CD4-positive, alpha-beta T cell treated with Interleukin-1 beta for 1 hour (primary cell): ENCODE results near the gene SFPQ.
"Not testable (repeated sequence)": the region's sequence is repeated elsewhere in the genome, so short reads cannot be mapped to it uniquely, and the experiment has no call there.

Experiments used
- DNase-seq, 2 donors: peaks; one replicate each; pipeline ENCODE4 v3.0.0-alpha.2; 2020 to 2022

Gene SFPQ

DNA sequence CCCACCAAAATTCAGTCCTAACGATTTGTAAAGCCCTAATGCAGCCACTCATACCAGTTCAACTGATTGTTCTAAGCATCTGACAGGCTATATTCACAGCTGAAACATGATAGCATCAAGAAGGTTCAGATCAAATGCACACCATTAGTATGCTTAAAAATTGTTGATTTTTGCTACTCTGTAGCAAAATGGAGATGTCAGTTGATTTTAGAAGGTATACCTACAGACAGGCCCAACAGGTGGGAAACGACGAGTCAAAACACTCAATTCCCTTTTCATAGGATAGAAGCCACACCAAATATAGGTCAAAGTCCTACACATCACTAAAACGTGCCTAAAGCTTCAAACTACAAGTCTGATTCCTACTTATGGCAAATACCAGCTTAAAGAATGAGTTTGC lies 6.7 kb downstream of the SFPQ start:
- no peak for DNase-seq

DNA sequence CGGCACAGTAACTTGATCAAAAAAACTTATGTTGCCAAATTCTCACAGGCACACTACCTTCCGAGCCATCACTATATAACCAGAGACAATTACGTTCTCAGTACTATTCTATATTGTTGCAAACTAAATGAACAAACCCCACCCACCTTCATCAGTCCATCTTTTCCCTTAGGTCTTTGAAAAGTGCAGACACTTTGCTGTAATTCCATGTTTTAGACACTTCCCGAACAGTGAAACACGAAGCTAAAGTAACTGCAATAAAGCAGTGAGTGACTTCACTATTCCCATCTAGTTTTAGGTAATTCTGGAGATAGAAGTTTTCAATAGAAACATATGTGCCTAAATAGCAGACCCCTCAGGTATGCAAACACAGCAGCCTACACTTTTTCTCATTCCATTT lies 7.7 kb downstream of the SFPQ start:
- no peak for DNase-seq

DNA sequence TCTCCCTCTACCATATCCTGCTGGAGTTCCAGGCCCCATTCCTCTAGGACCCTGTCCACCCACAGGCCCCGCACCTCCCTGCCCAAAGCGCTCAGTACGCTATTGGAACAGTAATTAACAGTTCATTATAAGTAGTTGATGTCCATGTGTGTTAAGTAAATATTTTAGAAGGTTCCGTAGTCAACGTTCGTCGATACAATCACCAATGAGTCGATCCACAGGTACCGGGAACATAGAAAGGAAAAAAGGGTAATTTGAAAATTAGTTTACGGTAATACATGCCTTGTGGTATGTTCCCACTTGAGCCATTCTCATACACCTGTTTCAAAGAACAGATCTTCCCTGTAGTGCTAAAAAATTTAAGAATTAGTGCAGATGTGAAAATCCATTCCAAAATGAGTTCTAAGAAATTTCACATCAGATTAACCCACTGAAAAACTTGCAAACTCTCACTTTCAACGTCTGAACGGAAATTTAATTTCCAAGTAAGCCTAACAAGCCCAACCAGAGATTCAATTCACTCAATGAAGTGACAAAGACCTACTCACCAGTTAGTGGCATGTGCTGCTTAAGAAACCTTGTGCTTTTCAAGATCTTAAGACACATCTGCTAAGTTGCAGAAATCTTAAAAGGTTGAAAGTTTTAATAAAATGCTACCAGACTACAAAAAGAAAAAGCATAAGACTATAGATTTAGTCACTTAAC lies 8.3 kb downstream of the SFPQ start:
- DNase-seq, result no peak

DNA sequence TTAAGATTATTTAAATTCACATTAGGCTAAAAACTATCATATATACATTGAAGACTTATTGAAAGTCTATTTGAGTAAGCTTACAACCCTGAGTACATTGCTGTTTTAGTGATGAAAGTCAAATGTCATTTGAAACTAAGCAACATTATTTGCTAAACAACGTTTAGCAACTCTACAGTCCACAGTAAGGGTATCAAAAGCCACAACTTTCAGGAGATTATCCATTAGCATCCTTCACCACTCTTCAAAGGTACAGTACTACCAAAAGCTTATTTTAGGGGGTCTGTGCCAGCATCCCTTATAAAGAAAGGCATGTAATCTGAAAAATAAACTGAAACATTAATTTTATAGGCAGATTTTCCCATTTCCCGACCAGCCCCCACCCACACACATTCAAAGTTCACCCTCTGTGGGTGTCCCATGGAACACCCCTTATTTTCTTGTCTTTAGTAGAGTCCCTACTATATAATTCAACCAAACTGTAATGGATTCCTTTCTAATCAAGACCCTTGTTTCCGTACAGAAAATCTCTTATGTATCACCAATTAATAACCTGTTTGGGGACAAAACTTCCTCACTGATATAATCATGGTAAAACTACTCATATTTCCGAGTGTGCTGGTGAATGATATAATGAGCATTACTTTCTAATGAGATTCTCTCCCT lies 11.0 kb downstream of the SFPQ start:
- DNase-seq, result no peak

DNA sequence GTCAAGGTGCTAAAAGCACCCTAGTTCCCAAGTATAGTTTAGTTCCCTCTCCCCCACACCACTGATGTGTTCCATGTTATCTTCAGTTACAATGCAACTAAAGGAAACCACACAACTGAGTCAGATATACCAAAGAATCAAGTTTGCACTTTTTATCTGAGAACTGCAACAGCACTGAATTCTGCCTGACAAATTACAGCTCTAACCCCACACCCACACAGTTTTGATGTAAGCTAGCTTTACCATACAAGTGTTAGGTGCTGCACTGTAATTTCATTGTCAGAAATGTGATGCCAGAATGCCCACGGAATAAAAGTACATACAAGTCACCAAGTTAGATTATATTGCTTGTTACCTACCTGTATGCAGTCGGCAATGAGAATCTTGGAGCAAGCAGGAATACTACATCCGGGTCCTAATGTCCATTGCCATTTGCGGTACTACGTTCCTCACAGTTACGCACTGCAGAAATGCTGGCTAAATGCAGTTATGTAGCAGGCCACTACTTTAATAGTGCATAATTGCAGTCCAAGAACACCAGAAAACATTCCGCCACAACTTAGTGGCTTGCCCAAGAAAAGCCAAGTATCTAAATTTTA lies 12.1 kb downstream of the SFPQ start:
- no peak for DNase-seq

DNA sequence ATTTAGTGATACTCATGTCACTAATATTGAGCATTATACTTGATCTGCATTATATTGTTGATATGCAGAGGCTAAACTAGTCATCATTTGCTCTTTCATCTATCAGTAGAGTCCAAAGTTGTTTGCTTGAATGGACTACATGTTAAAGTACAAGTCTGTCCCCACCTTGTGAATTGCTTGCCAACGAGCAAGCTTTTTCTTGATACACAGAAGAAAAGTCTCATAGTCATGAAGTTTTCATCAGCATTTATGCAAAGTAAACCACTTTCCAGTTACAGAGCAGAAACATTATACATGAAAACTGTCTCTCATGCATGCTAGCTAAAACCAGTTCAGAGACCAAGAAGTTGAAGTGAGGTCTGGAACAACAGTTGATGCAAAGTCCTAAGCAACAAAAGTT lies 13.0 kb downstream of the SFPQ start:
- DNase-seq, result no peak

DNA sequence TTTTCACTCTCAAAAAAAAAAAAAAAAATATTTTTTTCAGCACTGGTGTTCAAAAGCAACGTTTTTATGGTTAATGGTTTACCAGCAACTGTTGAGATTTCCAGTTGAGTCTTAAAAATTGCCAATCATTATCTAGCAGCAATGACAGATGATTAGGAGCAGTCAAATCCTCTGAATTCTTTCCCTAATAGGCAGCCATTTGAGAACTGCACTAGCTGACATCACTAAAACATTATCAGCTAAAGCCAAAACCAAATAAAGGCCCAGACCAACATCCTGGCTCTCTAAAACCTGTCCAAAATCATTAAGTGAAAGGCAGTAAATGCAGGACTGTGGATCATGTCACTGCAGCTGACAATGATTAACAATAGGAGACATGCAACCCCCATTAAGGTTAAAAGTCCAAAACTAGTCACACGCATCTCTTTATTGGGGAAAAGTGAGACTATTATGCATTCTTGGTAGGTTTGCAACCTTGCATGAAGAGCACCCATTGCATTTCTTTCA lies 14.0 kb downstream of the SFPQ start:
- no peak for DNase-seq

DNA sequence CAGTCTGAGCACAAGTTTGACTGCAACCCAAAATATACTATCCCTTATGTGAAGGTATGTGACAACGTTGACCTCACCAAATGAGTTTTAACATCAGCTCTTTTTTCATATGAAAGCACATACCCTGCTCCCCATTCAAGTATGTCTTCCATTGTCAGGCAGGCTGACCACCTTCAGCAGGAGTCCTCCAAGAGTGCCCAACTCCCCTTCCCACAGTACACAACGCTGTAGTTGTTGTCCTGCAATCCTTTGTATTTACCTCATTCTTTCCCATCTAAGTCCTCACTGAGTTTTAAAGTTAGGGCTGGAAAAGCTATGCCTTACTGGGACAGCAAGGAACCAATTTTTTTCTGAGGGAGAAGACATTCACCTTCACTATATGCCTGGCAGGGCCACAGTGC lies 14.7 kb downstream of the SFPQ start:
- DNase-seq, result no peak

DNA sequence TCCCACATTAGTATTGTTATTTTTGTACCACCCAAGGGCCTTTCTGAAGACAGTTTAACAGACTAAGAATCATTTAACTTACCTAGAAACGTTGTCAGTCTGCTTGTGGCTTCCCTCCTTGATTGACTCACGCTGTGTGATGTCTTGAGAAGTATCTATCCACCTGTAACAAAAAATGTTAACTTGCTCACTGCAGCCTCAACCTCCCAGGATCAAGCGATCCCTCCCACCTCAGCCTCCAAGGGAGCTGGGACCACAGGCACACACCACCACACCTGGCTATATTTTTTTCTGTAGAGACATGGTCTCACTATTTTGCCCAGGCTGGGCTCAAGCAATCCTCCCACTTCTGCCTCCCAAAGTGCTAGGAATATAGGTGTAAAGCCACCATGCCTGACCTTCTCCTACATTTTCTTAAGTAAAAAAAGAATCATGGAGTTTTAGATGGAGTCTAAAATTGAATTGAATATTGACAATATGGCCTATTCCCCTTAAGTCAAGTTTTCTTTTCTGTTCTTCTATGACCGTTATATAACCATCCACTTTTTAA lies 15.6 kb downstream of the SFPQ start:
- no peak for DNase-seq

DNA sequence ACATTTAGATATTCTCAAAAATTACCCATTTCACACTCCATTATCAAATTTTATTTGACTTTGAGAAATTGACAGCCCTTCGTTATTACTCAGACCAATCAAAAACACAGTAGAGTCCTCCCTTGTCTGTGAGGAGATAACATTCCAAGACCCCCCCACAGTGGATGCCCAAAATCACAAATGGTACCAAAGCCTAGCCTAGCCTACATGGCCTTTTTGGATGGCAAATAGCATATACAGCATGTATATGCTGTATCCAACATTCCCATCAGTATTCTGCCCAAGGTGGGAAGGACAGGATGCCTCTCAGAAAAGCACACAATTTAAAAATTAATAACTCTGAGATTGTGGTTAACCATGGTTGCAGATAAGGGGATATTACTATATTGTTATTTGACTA lies 17.3 kb downstream of the SFPQ start:
- DNase-seq, result no peak

DNA sequence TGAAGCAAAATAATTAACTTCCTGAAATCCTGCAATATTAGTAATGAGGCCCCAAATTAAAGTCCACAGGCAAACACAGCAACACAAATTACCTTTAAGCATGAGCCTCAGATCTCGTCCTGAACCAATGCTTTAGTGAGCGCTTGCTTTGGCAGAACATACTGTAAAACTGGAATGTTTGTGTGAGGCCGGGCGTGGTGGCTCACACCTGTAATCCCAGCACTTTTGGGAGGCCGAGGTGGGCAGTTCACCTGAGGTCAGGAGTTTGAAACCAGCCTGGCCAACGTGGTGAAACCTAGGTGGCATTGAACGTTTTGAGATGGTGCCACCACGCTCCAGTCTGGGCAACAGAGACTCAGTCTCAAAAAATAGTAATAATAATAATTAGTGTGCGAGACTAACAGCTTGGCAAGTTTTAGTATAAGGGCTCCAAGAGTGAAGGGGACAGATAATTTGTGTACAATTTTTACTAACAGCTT lies 17.8 kb downstream of the SFPQ start:
- DNase-seq, result no peak

DNA sequence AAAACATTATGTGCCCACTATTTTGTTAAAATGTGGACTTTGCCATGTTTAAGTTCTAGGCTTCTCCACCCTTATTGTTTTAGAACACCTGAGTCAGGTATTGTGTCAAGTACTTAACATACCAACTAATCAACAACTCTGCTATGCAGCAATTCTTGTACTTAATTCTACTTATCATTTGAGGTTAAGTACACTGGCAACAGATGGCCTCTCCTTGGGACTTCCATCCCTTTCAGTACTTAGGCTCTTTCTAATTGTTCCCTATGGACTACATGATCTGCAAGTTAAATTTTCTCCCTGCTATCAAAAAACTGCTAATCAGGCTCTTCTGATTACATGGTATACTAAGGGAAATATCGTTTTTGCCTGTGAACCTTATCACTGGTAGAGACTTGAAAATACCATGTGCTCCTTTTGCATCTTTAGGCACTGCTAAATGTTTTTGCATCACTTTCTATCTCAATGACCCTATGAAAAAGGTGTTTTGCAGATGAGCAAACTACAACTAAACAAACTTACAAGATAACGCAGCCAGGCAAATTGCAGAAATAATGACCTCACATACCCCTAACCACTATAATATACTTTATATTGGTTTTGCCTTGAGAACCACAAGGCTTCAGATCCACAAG lies 18.9 kb downstream of the SFPQ start:
- DNase-seq, result no peak

DNA sequence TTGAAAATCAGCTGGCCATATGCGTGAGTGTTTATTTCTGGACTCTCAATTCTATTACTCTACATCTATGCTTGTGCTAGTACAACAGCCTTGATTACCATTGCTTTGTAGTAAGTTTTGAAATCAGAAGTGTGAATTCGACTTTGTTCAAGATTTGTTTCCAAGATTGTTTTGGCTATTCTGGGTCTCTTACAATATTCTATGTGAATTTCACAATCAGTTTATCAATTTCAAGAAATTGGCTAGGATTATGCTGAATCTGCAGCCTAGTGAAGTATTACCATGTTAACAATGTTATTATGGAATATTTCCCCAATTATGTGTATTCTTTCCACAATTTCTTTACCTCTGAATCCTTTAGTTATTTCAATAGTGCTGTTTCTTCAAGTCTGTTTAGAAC lies 19.5 kb downstream of the SFPQ start:
- no peak for DNase-seq

DNA sequence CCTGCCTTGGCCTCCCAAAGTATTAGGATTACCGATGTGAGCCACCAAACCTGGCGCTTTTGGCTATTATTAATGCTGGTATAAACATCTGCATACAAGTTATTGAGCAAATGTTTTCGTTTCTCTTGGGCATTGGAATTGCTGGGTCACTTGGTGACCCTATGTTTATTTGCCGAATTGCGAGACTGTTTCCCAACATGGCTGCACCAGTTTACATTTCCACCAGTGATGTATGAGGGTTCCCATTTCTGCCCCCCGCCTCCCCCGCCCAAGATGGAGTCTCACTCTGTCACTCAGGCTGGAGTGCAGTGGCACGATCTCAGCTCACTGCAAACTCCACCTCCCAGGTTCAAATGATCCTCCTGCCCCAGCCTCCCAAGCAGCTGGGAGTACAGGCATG lies 20.9 kb downstream of the SFPQ start:
- DNase-seq, result no peak

DNA sequence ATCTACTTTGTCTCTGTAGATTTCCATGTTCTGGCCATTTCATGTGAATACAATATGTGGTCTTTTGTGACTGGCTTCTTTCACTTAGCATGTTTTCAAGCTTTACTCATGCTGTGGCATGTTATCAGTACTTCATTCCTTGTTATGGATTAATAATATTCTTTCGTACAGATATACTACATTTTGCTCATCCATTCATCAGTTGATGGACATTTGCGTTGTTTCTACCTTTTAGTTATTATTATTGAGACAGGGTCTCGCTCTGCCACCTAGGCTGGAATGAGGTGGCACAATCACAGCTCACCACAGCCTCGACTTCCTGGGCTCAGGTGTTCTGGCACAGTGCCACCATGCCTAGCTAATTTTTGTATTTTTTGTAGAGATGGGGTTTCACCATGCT lies 21.4 kb downstream of the SFPQ start:
- no peak for DNase-seq

DNA sequence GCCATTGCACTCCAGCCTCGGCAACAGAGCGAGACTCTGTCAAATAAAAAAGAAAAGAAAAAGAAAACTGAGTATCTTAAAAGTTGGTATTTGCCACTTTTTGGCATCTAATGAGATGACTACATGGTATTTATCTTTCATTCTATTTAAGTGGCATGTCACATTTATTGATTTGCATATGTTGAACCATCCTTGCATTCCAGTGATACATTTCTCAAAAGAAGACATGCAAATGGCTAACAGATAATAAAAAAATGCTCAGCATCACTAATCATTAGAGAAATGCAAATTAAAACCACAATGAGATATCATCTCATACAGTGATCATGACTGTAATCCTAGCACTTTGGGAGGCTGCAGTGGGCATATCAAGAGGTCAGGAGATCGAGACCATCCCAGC lies 28.1 kb downstream of the SFPQ start:
- DNase-seq, result no peak

DNA sequence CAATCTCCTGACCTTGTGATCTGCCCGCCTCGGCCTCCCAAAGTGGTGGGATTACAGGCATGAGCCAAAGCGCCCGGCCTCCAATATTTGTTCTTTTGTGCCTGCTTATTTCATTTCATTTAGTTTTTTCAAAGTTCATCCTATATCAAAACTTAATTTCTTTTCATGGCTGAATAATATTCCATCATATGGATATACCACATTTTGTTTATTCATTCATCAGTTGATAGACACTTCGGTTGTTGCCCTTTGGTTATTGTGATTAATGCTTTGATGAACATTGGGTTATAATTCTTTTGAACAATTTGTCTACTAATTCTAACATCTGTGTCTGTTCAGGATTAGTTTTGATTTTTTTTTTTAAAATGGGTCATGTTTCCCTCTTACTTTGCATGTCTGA lies 41.7 kb downstream of the SFPQ start:
- no peak for DNase-seq

DNA sequence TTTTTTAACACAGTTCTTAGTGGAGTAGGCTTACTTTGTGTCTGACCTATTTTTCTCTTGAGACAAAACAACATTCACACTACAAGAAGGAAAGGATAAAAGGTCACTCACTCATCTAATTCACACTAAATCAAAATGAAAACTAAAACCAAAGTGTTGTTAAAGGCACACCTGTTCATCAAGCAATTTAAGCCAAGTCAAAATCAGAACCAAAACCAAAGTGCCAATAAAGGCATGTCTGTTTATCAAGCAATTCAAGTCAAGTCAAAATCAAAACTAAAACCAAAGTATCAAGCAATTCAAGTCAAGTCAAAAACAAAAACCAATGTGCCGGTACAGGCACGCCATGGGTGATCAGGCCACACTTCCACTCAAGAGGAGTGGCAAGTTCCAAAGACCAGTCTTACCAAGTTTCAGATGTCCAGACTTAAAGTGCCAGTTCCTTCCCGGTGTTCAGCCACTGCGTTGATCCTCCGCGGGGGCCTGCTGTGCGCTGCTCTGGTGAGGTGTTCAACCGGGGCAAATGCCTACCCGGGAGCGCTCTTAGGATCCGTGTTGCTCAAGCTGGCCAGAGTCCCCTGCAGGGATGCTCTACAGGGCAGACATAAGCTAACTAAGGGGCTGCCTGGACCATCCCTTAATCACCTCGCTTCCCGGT lies 46.9 kb downstream of the SFPQ start:
- DNase-seq, result not testable (repeated sequence)

DNA sequence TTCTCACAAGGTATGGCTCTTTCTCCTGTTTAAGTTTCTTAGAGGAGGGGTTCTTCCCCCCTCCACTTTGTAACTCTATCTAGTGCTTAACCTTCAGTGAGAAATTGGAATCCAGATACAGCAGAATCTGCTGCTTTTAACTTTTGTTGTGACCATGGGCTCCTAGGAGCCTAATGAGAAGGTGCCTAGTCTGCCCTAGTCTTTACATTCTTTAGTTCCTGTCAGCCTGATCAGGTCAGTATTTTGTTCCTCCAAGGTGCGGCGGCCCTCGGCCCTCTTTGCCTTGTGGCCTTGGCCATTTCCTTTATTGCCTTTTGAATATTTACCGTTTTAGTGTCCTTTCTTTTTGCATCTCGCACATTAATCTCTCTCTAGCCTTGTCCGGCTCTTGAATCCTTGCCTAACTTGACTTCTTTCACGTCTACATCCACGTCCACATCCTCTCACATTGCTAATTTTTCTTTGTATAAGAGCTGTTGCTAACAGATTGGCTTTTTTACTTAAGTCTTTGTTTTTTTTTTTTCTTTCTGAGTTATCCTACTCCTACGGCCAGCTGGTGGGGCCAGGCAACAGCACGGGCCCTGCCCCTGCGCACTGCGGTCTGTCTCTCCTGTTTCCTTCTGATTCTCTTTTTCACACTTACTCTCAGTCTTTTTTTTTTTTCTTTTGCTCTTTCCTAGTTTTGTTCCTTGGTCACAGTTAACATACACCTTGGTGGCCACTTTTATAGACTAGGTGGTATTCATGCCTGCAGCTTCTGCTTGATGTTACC lies 49.0 kb downstream of the SFPQ start:
- DNase-seq, result no peak

DNA sequence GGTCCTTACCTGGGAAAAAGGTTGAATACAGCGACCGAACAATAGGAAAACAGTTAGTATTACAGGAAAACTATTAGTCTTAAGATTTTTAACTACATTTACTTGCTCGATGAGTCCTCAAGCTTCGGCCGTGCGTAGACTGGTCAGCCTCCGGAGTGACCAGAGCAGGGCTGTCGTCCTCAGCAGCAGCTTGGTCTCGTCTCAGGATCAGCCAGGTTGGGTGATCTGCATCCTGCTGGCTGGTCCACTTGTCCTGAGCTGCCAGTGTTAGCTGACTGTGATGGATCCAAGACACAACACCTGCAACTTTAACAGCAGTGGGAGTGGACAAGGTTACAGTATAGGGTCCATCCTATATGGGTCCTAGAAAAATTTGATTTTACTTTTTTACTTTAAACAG lies 50.2 kb downstream of the SFPQ start:
- DNase-seq, result not testable (repeated sequence)

DNA sequence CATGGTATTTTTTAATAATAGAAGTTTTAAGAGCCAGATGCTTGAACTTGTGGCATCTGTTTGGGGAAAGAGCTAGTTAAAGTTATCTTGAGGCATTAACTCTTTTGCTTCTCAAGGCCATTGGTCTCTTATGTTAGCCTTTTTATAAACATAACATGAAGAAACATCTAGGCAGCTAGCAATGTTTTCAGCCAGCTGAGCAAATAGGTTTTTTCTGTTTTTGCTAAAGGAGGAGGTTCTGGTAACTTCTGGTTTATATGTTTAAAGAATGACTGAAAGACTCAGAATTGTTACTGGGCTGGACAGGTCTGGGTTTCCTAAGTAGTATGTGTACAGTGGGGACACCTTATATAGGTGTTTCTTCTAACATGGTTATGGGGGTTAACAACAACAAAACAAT lies 50.7 kb downstream of the SFPQ start:
- DNase-seq, result not testable (repeated sequence)

DNA sequence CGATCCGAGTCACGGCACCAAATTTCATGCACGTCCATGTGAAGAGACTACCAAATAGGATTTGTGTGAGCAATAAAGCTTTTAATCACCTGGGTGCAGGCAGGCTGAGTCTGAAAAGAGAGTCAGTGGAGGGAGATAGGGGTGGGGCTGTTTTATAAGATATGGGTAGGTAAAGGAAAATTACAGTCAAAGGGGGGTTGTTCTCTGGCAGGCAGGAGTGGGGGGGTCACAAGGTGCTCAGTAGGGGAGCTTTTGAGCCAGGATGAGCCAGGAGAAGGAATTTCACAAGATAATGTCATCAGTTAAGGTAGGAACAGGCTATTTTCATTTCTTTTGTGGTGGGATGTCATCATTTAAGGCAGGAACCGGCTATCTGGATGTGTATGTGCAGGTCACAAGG lies 55.4 kb downstream of the SFPQ start:
- not testable (repeated sequence) for DNase-seq
